SK-N-SH (cell line): Measurements from ENCODE around the gene SPIRE1.

Experiments used
- CTCF ChIP-seq: fragments of 200-600 bp; sonication (generic); IDR thresholded peaks from 2 replicates; pipeline ENCODE4 v1.6.1; 2017; ENCODE audit warnings: antibody characterized with exemption, mild to moderate bottlenecking, moderate library complexity
- EZH2phosphoT487 ChIP-seq: fragments of 200-600 bp; sonication (generic); IDR thresholded peaks from 2 replicates; pipeline ENCODE4 v1.6.1; 2017; ENCODE audit warnings: low read depth, mixed run types, mild to moderate bottlenecking, antibody characterized with exemption, moderate library complexity, borderline replicate concordance
- NRF1 ChIP-seq: IDR thresholded peaks from 2 replicates; pipeline ENCODE4 v1.6.1; 2012; ENCODE audit warnings: low read depth, mild to moderate bottlenecking, low read length
- RCOR1 ChIP-seq: fragments of 150-350 bp; IDR thresholded peaks from 2 replicates; pipeline ENCODE4 v1.6.1; 2017; ENCODE audit warnings: antibody characterized with exemption, low read length
- RXRA ChIP-seq: IDR thresholded peaks from 2 replicates; pipeline ENCODE4 v1.4.0; 2012; ENCODE audit warnings: low read depth, mild to moderate bottlenecking, borderline replicate concordance
- TF ChIP-seq, protein P1 (sequence below): fragments of 150-350 bp; IDR thresholded peaks from 2 replicates; pipeline ENCODE4 v1.6.1; 2017; ENCODE audit warnings: antibody characterized with exemption, low read length, low read depth, borderline replicate concordance

GRCh38 chr18:12422936-12423335, 235.0 kb downstream of the SPIRE1 start:
- TF ChIP-seq NRF1, result no peak
- TF ChIP-seq, protein P1, sequence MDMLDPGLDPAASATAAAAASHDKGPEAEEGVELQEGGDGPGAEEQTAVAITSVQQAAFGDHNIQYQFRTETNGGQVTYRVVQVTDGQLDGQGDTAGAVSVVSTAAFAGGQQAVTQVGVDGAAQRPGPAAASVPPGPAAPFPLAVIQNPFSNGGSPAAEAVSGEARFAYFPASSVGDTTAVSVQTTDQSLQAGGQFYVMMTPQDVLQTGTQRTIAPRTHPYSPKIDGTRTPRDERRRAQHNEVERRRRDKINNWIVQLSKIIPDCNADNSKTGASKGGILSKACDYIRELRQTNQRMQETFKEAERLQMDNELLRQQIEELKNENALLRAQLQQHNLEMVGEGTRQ, result no peak
- TF ChIP-seq RCOR1, result no peak
- TF ChIP-seq CTCF, result no peak
- no peak for TF ChIP-seq EZH2phosphoT487
- TF ChIP-seq RXRA, result no peak
